ENCODE measurements around the gene LAMC3.

LAMC3 gene

DNA sequence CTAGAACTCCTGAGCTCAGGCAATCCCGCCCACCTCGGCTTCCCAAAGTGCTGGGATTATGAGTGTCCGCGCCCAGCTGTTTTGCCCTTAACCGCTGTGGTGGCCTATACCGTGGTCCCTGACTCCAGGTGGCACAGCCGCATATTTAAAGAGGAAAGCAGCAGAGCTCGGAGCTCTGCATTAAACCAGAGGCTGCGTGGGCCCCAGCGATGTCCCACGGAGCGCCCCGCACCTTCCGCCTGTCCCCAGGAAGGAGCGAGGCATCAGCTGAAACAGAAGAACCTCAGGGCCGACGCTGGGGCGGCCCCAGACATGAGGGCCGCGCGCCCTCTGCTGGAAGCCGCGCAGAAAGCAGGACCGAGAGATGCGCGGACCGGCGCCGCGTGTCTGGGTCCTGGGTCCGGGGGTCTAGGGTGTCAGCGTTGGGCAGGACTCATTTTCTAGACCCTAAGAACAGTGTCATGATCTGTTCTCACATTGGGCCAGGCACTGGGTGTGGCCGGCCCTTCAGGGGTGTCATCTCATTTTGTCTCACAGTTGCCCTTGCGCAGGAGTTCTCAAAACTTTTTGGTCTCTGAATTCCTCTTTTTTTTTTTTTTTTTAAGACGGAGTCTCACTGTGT lies 37.7 kb downstream of the LAMC3 start:
- DNase-seq (ENCODE audit: extremely low spot score): peak; percentile 88
- POLR2A ChIA-PET: no interaction called here
- CTCF ChIA-PET: interaction anchor here (0.6 to 4.7 kb wide), 49 partner anchors 10 to 584 kb away, joined by 3 to 73 read pairs (median 4); partner anchors contain the start of gene EXOSC2
- TF ChIP-seq, protein P1, sequence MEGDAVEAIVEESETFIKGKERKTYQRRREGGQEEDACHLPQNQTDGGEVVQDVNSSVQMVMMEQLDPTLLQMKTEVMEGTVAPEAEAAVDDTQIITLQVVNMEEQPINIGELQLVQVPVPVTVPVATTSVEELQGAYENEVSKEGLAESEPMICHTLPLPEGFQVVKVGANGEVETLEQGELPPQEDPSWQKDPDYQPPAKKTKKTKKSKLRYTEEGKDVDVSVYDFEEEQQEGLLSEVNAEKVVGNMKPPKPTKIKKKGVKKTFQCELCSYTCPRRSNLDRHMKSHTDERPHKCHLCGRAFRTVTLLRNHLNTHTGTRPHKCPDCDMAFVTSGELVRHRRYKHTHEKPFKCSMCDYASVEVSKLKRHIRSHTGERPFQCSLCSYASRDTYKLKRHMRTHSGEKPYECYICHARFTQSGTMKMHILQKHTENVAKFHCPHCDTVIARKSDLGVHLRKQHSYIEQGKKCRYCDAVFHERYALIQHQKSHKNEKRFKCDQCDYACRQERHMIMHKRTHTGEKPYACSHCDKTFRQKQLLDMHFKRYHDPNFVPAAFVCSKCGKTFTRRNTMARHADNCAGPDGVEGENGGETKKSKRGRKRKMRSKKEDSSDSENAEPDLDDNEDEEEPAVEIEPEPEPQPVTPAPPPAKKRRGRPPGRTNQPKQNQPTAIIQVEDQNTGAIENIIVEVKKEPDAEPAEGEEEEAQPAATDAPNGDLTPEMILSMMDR (IDR thresholded peaks at IDR 0.05; ENCODE audit: control extremely low read depth, extremely low read depth, low read depth, missing control alignments): peak; percentile 96

DNA sequence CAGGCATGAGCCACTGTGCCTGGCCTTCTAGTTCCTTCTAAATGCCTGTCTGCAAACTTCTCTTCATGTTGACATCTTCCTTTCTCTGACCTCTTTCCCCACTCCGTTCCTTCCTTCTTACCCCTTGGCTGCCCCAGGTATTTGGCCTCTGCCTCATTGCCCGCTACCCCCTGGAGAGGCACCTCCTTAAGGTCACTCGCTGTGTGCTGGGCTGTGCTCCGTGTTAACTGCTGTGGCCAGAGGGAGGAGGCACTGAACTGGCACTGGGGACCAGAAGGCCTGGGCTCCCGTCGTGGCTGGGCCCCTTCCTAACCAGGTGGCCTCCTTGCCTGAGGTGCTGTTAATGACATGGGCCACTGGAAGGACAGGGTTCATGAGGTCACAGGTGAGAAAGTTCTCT lies 39.4 kb downstream of the LAMC3 start:
- CTCF ChIA-PET: interaction anchor here (1.7 to 4.7 kb wide), 2 partner anchors 9 to 180 kb away, joined by 12 to 73 read pairs; no protein-coding TSS in a partner anchor
- TF ChIP-seq, protein P1 (IDR thresholded peaks at IDR 0.05; ENCODE audit: control extremely low read depth, extremely low read depth, low read depth, missing control alignments): no peak
- DNase-seq (ENCODE audit: extremely low spot score): no peak
- POLR2A ChIA-PET: no interaction called here

DNA sequence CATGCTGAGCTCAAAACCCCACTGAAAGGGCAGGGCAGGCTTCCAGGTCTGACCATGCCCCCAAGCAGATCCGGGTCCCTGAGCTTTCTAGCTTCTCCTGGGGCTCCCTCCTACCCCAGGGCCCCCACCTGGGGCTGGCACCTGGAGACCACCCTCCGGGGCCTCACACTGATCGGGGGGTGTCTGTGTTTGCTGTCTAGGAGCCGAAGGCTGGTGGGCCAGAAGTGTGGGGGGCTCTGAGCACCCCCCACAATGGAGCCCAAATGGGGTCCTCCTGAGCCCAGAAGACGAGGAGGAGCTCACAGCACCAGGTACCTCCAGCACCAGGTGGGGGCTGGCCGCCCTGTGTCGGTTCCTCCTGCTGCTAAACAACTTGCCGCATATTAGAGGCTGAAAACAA lies 39.8 kb downstream of the LAMC3 start:
- TF ChIP-seq, protein P1 (IDR thresholded peaks at IDR 0.05; ENCODE audit: control extremely low read depth, extremely low read depth, low read depth, missing control alignments): no peak
- DNase-seq (ENCODE audit: extremely low spot score): no peak
- ChIA-PET CTCF (interaction anchor here (1.7 to 4.7 kb wide), 3 partner anchors 9 to 288 kb away, joined by 5 to 73 read pairs (median 12); no protein-coding TSS in a partner anchor), POLR2A (no interaction called here)

DNA sequence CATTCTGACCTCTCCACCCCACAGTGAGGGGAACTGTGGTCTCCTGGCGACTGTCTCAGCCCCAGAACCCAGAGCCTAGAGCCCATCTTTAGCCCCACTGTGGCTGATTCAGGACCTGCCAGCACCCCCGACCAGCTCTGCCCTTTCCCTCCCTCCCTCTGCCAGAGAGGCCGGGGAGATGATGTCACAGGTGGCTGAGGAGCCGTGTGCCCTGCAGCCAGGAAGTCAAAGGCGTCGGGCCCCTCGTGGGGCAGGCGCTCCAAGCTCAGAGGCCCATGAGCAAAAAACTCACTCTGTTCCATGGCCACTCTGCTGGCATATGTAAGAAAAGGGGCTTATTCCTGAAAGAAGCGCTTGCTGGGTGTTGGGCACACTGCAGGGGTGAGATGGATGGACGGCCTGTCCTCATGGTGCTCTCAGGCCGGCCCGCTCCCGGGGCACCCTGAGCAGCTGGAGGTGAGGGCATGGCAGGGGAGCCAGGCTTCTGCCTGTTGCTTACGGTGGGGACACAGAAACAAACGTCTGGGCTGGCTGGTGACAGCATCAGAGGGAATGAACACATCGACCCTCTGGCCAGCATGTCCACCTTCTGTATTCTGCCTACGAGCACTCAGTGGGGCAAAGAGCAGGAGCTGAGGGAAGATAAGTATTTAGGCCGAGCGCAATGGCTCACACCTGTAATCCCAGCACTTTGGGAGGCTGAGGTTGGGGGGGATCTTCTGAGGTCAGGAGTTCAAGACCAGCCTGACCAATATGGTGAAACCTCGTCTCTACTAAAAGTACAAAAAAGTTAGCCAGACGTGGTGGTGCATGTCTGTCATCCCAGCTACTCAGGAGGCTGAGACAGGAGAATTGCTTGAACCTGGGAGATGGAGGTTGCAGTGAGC lies 41.1 kb downstream of the LAMC3 start:
- no peak for DNase-seq (ENCODE audit: extremely low spot score)
- TF ChIP-seq, protein P1 (IDR thresholded peaks at IDR 0.05; ENCODE audit: control extremely low read depth, extremely low read depth, low read depth, missing control alignments): no peak
- ChIA-PET POLR2A (interaction anchor here (0.6 kb wide), 1 partner anchor 25 kb away, joined by 3 read pairs; no protein-coding TSS in a partner anchor), CTCF (interaction anchor here (0.8 to 4.7 kb wide), 5 partner anchors 7 to 286 kb away, joined by 3 to 73 read pairs (median 5); no protein-coding TSS in a partner anchor)

DNA sequence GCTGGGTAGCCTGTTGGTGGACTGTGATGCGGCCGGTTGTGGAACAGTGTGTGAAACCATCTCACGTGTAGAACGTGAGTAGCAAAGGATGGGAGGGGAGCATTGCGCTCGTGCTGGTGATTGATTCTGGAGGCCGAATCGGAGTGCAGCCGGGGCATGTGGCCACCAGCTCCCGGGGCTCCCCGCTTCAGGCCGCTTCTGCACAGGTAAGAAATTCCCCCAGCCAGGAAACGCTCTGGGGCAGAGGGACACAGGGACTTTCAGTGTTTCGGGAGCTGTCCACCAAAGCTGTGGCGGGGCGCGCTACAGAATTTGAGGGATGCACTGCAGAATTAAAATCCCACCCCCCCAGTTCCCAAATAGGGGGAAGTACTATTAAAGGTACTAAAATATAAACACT lies 41.9 kb downstream of the LAMC3 start:
- DNase-seq (ENCODE audit: extremely low spot score): no peak
- POLR2A ChIA-PET: no interaction called here
- TF ChIP-seq, protein P1 (IDR thresholded peaks at IDR 0.05; ENCODE audit: control extremely low read depth, extremely low read depth, low read depth, missing control alignments): no peak
- CTCF ChIA-PET: interaction anchor here (0.8 to 1.9 kb wide), 5 partner anchors 15 to 286 kb away, joined by 3 to 8 read pairs (median 5); no protein-coding TSS in a partner anchor
